Spleen (tissue), 7 donors: ENCODE data around the gene LRP1.

ENCODE experiments used
- CTCF ChIP-seq, 11 experiments: fragments of 200-600 bp in 7 of 11; fragments of 450-650 bp in 4 of 11; sonication (generic) in 4 of 11; IDR thresholded peaks in 8 of 11; conservative IDR thresholded peaks in 3 of 11; 1 replicate in 7 of 11; 2 replicates in 4 of 11; pipeline versions ENCODE4 v1.4.0 to v1.8.0; 2016 to 2021; ENCODE audit warnings: antibody characterized with exemption in 11 of 11, inconsistent platforms in 4 of 11, mild to moderate bottlenecking in 1 of 11
- POLR2A ChIP-seq, 3 donors: fragments of 450-650 bp; IDR thresholded peaks; one replicate each; pipeline ENCODE4 v1.5.1; 2017; ENCODE audit warnings: antibody characterized with exemption in 3 of 3, mild to moderate bottlenecking in 1 of 3
- POLR2AphosphoS5 ChIP-seq, 3 donors: sonication (generic); formaldehyde crosslinking; IDR thresholded peaks; one replicate each; pipeline ENCODE4 v1.5.1; 2017; ENCODE audit warnings: antibody characterized with exemption in 3 of 3
- donor health status: DM: no; HTN: no; CAD: no; lungs with moderate emphysema.
- donor health status: DM: no; HTN: no; CAD: no.
- donor health status: DM: no; HTN: no; CAD: no.

DNA sequence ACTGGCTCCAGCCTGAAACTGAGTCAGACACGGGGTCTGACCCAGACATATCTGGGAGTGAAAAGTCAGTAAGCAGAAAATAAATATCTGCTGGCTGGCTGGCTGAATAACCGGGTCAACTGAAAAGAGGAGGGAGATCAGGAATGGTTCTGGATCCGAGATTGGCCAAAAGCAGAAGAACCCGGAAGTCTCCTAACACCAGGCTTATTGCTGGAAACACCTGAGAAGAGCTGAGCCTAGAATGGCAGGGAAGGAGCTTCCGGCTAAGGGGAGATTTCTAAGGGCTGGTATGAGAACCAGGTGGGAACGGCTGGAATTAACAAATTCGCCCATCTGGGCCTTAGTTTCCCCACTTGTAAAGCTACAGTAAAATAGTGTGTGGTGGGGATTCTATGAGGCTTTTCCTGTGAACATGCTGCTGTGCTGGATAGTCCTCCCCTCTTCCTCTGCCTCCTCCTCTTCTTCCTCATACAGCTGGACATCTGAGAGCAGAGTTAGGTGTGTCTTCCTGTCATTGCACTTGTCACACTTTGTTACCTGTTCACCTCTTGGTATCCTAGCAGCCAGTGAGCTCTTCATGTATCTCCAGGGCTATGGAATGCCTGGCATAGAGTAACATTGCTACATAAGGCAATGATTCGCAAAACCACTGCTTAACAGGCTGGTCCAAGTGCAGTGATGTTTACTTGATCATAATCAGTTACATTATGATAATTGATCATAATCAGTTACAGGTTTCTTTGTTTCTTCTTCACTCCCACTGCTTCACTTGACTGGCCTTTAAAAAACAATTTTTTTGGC lies 99.2 kb downstream of the LRP1 start:
- TF ChIP-seq POLR2A (IDR thresholded peaks at IDR 0.05) (no peak), CTCF (IDR thresholded peaks at IDR 0.05 in 8 of 11, conservative IDR thresholded peaks at IDR 0.05 in 3 of 11) (no peak), POLR2AphosphoS5 (IDR thresholded peaks at IDR 0.05) (no peak)
